OCI-LY3 (cell line): ENCODE measurements around the gene TNKS2.

Experiments
- H2AFZ ChIP-seq: fragments of 200-600, 300-600 bp; shearing (Covaris generic); 2 replicates; pipeline ENCODE4 v1.6.0; 2014; ENCODE audit warnings: antibody characterized with exemption, low read depth, low read length
- H3K27ac ChIP-seq: fragments of 200-600, 300-600 bp; sonication (generic); 2 replicates; pipeline ENCODE4 v1.5.1; 2014; ENCODE audit warnings: mild to moderate bottlenecking, low read length, moderate library complexity, mixed read lengths
- H3K27me3 ChIP-seq: fragments of 200-600, 300-600 bp; sonication (generic); 2 replicates; pipeline ENCODE4 v1.6.1; 2014; ENCODE audit warnings: low read depth, low read length, mixed read lengths
- H3K36me3 ChIP-seq: fragments of 200-600, 300-600 bp; sonication (generic); replicated peaks from 2 replicates; pipeline ENCODE3; 2014; ENCODE audit warnings: low read depth, low read length, mixed read lengths
- H3K4me1 ChIP-seq: fragments of 300-600, 200-600 bp; sonication (generic); 2 replicates; pipeline ENCODE4 v1.6.1; 2014; ENCODE audit warnings: low read length, mixed read lengths
- H3K4me2 ChIP-seq: fragments of 200-600, 300-600 bp; sonication (generic); 2 replicates; pipeline ENCODE4 v1.6.1; 2014; ENCODE audit warnings: low read length, mixed read lengths
- H3K4me3 ChIP-seq: fragments of 300-600, 200-600 bp; sonication (generic); 2 replicates; pipeline ENCODE4 v1.5.1; 2014; ENCODE audit warnings: antibody characterized with exemption, mild to moderate bottlenecking, low read length, moderate library complexity
- H3K79me2 ChIP-seq: fragments of 300-600, 200-600 bp; shearing (Covaris generic); 2 replicates; pipeline ENCODE4 v1.6.1; 2014; ENCODE audit warnings: mild to moderate bottlenecking, low read length, mixed read lengths
- H3K9ac ChIP-seq: fragments of 300-600, 200-600 bp; shearing (Covaris generic); 2 replicates; pipeline ENCODE4 v1.6.0; 2014; ENCODE audit warnings: mild to moderate bottlenecking, low read length, moderate library complexity
- H3K9me3 ChIP-seq: fragments of 200-600, 300-600 bp; shearing (Covaris generic); 2 replicates; pipeline ENCODE4 v1.6.1; 2014; ENCODE audit warnings: low read length, mixed read lengths; ENCODE audit not compliant: insufficient read depth
- H4K20me1 ChIP-seq: fragments of 200-600, 300-600 bp; sonication (generic); 2 replicates; pipeline ENCODE4 v1.6.1; 2016; ENCODE audit warnings: low read length, mixed read lengths; ENCODE audit not compliant: insufficient read depth
- EZH2phosphoT487 ChIP-seq: fragments of 200-600 bp; shearing (Covaris generic); IDR thresholded peaks from 2 replicates; pipeline ENCODE4 v1.6.1; 2018; ENCODE audit warnings: antibody characterized with exemption, mixed run types, low read depth
- TF ChIP-seq, protein P1 (sequence below): fragments of 200-600, 300-600 bp; sonication (generic); IDR thresholded peaks from 2 replicates; pipeline ENCODE4 v1.5.1; 2014; ENCODE audit warnings: antibody characterized with exemption, low read length, low read depth

The TNKS2 gene

DNA sequence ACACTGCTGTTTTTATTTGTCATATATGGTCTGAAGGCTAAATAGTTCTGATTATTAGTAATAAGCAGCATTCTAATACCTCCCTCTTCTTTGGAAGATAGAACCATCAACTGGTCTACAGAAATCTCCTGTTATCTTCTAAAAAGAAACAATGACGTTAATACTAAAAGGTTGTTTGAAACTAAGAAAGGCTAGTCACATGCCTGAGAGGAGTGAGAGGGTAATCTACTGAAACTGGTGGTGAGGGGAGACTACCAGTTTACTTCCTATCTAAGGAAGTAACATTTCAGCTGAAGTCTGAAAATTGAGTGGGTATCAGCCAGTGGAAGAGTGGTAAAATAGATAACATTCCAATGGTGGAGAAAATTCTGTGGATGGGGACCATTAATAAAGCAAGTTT is 62.7 kb downstream of the TNKS2 start:
- no peaks in the 10 kb centered on the region for H3K27me3 ChIP-seq
- H2AFZ ChIP-seq = no peak overlapping the region
- H3K36me3 ChIP-seq = peaks cover 42% of the 10 kb centered on the region
- H3K4me3 ChIP-seq = no peak overlapping the region
- no peaks in the 10 kb centered on the region for H3K79me2 ChIP-seq
- H3K27ac ChIP-seq = peak overlapping the region; percentile 38
- no peaks in the 10 kb centered on the region for H3K9me3 ChIP-seq
- no peak for TF ChIP-seq EZH2phosphoT487
- TF ChIP-seq, protein P1, sequence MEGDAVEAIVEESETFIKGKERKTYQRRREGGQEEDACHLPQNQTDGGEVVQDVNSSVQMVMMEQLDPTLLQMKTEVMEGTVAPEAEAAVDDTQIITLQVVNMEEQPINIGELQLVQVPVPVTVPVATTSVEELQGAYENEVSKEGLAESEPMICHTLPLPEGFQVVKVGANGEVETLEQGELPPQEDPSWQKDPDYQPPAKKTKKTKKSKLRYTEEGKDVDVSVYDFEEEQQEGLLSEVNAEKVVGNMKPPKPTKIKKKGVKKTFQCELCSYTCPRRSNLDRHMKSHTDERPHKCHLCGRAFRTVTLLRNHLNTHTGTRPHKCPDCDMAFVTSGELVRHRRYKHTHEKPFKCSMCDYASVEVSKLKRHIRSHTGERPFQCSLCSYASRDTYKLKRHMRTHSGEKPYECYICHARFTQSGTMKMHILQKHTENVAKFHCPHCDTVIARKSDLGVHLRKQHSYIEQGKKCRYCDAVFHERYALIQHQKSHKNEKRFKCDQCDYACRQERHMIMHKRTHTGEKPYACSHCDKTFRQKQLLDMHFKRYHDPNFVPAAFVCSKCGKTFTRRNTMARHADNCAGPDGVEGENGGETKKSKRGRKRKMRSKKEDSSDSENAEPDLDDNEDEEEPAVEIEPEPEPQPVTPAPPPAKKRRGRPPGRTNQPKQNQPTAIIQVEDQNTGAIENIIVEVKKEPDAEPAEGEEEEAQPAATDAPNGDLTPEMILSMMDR = no peak
- no peaks in the 10 kb centered on the region for H4K20me1 ChIP-seq
- peak overlapping the region; percentile 31 for H3K4me2 ChIP-seq
- H3K9ac ChIP-seq = no peak overlapping the region
- H3K4me1 ChIP-seq = peaks cover 16% of the 10 kb centered on the region

DNA sequence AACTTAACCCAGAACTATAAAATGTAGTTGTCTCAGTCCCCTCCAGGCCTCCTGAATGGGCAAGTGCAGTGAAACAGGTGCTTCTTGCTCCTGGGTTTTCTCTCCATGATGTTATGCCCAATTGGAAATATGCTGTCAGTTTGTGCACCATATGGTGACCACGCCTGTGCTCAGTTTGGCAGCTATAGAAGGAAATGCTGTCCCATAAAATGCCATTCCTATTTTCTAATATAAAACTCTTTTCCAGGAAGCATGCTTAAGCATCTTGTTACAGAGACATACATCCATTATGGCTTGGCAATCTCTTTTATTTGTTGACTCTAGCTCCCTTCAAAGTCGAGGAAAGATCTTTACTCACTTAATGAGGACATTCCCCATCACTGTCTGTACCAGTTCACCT is 65.9 kb downstream of the TNKS2 start:
- no peaks in the 10 kb centered on the region for H3K9me3 ChIP-seq

DNA sequence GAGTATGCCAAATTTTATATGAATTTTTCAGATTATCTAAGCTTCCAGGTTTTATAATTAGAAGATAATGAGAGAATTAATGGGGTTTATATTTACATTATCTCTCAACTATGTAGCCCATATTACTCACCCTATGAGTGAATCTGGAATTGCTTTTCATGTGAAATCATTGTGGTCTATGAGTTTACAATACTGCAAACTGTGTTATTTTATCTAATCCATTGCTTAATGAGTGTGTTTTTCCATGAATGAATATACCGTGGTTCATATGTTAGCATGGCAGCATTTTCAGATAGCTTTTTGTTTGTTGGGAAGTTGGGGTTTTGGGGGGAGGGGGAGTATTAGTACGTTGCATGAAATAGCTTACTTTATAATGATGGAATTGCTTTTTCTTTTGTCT is 66.5 kb downstream of the TNKS2 start:
- H4K20me1 ChIP-seq = no peaks in the 10 kb centered on the region
- no peaks in the 10 kb centered on the region for H3K9me3 ChIP-seq
- no peak overlapping the region for H3K4me3 ChIP-seq
- H3K36me3 ChIP-seq = peaks cover 32% of the 10 kb centered on the region
- peaks cover 16% of the 10 kb centered on the region for H3K4me1 ChIP-seq
- TF ChIP-seq, protein P1 = no peak
- TF ChIP-seq EZH2phosphoT487 = no peak
- H3K9ac ChIP-seq = no peak overlapping the region
- H3K27me3 ChIP-seq = no peaks in the 10 kb centered on the region
- no peak overlapping the region for H3K27ac ChIP-seq
- H3K79me2 ChIP-seq = no peaks in the 10 kb centered on the region
- no peak overlapping the region for H3K4me2 ChIP-seq
- H2AFZ ChIP-seq = no peak overlapping the region

More for the DNA sequence above, 65.9 kb downstream of the TNKS2 start:
- Histone ChIP-seq H4K20me1 (no peaks in the 10 kb centered on the region), H3K36me3 (peaks cover 36% of the 10 kb centered on the region), H3K9ac (no peak overlapping the region), H3K4me2 (no peak overlapping the region), H2AFZ (no peak overlapping the region), H3K27ac (no peak overlapping the region), H3K4me3 (no peak overlapping the region), H3K4me1 (peaks cover 16% of the 10 kb centered on the region), H3K27me3 (no peaks in the 10 kb centered on the region), H3K79me2 (no peaks in the 10 kb centered on the region)
- TF ChIP-seq, protein P1 = no peak
- no peak for TF ChIP-seq EZH2phosphoT487

DNA sequence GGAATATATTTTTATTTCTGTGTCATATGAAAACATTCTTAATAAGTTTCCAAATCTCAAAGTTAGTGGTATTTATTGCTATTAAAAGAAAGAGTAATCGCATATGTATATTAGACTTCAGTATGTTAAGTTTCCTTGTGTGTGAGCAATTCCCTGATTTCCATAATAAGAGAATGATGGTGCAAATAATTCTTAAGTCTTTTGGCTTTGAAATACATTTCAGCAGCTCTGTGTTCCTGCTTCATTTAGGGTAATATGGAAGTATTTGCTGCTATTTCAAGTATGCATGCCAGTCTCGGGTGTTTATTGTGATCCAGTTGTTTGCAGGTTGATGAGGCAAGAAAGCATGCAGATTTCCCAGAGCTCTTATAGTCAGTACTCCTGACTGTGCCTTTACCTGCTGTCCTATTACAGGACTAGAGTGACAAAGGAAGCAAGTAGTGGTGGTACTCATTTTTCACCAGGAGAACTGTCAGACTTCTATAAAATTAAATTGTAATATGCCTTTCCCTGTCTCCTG is 67.4 kb downstream of the TNKS2 start:
- Histone ChIP-seq H3K27ac (no peak overlapping the region), H2AFZ (no peak overlapping the region), H3K4me3 (no peak overlapping the region), H3K36me3 (peaks cover 26% of the 10 kb centered on the region), H3K9ac (no peak overlapping the region), H3K4me1 (peaks cover 7% of the 10 kb centered on the region), H3K79me2 (no peaks in the 10 kb centered on the region), H3K27me3 (no peaks in the 10 kb centered on the region), H3K9me3 (no peaks in the 10 kb centered on the region), H3K4me2 (no peak overlapping the region), H4K20me1 (no peaks in the 10 kb centered on the region)
- TF ChIP-seq EZH2phosphoT487 = no peak

DNA sequence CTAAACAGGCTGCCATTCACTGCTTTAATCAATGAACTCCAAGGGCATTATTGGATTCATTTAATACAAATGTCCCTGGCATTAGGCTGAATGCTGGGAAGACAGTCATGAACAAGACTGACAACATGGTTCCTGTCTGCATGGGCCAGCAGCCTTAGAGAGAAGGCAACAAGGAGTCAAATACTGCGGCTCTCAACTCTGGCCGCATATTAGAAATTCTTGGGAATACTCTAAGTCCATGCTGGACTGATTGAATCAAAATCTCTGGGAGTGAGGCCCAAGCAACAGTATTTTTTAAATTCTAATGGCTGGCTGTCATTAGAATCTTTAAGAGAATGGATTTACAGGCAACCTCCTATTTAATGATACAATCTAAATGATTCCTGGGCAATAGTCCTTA is 76.9 kb downstream of the TNKS2 start:
- Histone ChIP-seq H3K9me3 (no peaks in the 10 kb centered on the region), H3K4me2 (no peak overlapping the region)

More for the DNA sequence above, 76.9 kb downstream of the TNKS2 start:
- H4K20me1 ChIP-seq = no peaks in the 10 kb centered on the region
- no peak overlapping the region for H3K9ac ChIP-seq
- H3K27ac ChIP-seq = no peak overlapping the region
- H3K79me2 ChIP-seq = no peaks in the 10 kb centered on the region
- H3K4me3 ChIP-seq = no peak overlapping the region
- TF ChIP-seq EZH2phosphoT487 = no peak
- TF ChIP-seq, protein P1 = no peak
- no peaks in the 10 kb centered on the region for H3K27me3 ChIP-seq
- no peaks in the 10 kb centered on the region for H3K36me3 ChIP-seq
- H2AFZ ChIP-seq = no peak overlapping the region
- no peaks in the 10 kb centered on the region for H3K4me1 ChIP-seq
